SW 1271 (cell line): ENCODE data around the gene ZNF385B.
"Not testable (repeated sequence)": the region's sequence is repeated elsewhere in the genome, so short reads cannot be mapped to it uniquely, and the experiment has no call there.

Source experiments
- DNase-seq, 2 experiments: peaks; one replicate each; lab custom pipeline; 2025; lab: John Stamatoyannopoulos, UW

Gene ZNF385B

GRCh38 chr2:179802051-179802882 is 59.1 kb downstream of the ZNF385B start:
- DNase-seq, result no peak

- DNase-seq, result no peak
These were observed 60.6 kb downstream of the ZNF385B start for GRCh38 chr2:179800776-179801175.

GRCh38 chr2:179796213-179797007 is 65.0 kb downstream of the ZNF385B start:
- no peak for DNase-seq

- no peak for DNase-seq
These were observed 67.5 kb downstream of the ZNF385B start for GRCh38 chr2:179793902-179794301.

- DNase-seq, result no peak
These were observed 68.2 kb downstream of the ZNF385B start for GRCh38 chr2:179793238-179793637.

GRCh38 chr2:179790235-179791217 is 70.9 kb downstream of the ZNF385B start:
- no peak for DNase-seq

GRCh38 chr2:179788104-179788503 is 73.3 kb downstream of the ZNF385B start:
- DNase-seq, result no peak

GRCh38 chr2:179787601-179788000 is 73.8 kb downstream of the ZNF385B start:
- DNase-seq, result no peak

- DNase-seq, result no peak
These were observed 75.5 kb downstream of the ZNF385B start for GRCh38 chr2:179785902-179786301.

GRCh38 chr2:179782346-179782745 is 79.1 kb downstream of the ZNF385B start:
- DNase-seq, result not testable (repeated sequence)

GRCh38 chr2:179773986-179774385 is 87.4 kb downstream of the ZNF385B start:
- no peak for DNase-seq

GRCh38 chr2:179772346-179772745 is 89.1 kb downstream of the ZNF385B start:
- DNase-seq, result no peak

GRCh38 chr2:179771791-179772190 is 89.6 kb downstream of the ZNF385B start:
- DNase-seq, result no peak

- DNase-seq, result no peak
These were observed 91.4 kb downstream of the ZNF385B start for GRCh38 chr2:179770029-179770428.

- no peak for DNase-seq
These were observed 92.1 kb downstream of the ZNF385B start for GRCh38 chr2:179769323-179769722.

GRCh38 chr2:179768765-179769164 is 92.6 kb downstream of the ZNF385B start:
- no peak for DNase-seq

- no peak for DNase-seq
These were observed 95.7 kb downstream of the ZNF385B start for GRCh38 chr2:179765666-179766065.

GRCh38 chr2:179764710-179765109 is 96.7 kb downstream of the ZNF385B start:
- DNase-seq, result no peak

GRCh38 chr2:179758636-179759035 is 102.8 kb downstream of the ZNF385B start:
- DNase-seq, result no peak

- DNase-seq, result peak in 1 of 2 experiments; percentile 37
These were observed 110.1 kb downstream of the ZNF385B start for GRCh38 chr2:179751163-179751809.

GRCh38 chr2:179749210-179749609 is 112.2 kb downstream of the ZNF385B start:
- DNase-seq, result no peak
